Measurements from ENCODE around the gene VARS1. TPM values are rescaled to one million over a fixed set of nuclear protein-coding genes. Genes with fewer than 3 reads are reported as not detected.
A peak's percentile ranks its signal among the peaks of the same experiment; 100 is the strongest.

The VARS1 gene
- total and polyA plus RNA-seq, 2 of the 4 experiments (the other 2 are of a cell fraction) = 41.2 to 42.0 TPM

- TF ChIP-seq POLR2A (IDR thresholded peaks at IDR 0.05; ENCODE audit: low read depth, low read length) (peak; percentile 99), RCOR1 (IDR thresholded peaks at IDR 0.05; ENCODE audit: insufficient replicate concordance, low read length) (no peak), MAZ (IDR thresholded peaks at IDR 0.05; ENCODE audit: borderline replicate concordance, low read depth, low read length) (0 out of 2 replicates have a peak, but pooled peaks have one; percentile 58)
These were observed 31.9 kb upstream of the VARS1 start, which contains the start of gene HSPA1B (continued) for GRCh38 chr6:31827286-31828079.

DNA sequence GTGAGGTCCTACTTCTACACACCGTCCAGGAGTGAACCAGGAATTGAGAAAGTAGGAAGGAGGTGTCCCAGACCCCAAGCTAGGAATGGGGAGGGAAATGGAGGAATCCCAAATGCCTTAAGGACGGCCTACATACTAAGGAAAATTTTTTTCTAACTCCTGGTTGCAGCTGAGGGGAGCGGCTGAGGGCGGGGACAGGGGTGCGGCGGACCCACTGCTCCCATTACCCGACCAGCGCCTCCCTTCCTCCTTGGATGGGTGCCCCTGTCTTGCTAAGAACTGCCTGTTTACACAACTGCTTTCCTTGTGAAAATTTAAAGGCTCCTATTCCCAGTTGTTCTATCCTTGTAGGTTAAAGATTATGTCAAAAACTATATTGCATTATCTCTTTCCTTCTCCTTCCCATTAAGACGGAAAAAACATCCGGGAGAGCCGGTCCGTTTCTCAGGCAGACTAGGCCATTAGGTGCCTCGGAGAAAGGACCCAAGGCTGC is 31.3 kb upstream of the VARS1 start:
- peak overlapping the region; percentile 90 for H3K9ac ChIP-seq (ENCODE audit: low read depth, low read length)
- ChIA-PET CTCF (interaction anchor here (1.3 kb wide), 1 partner anchor 31 kb away, joined by 4 read pairs; the partner anchor contains the start of gene VARS1), POLR2A (ENCODE audit: unreplicated experiment) (interaction anchor here (0.5 to 1.5 kb wide), 7 partner anchors 12 to 120 kb away, joined by 3 to 10 read pairs (median 4); partner anchors contain the start of genes HSPA1A, HSPA1L, LSM2 and LY6G6F)
- peak overlapping the region; percentile 97 for H3K4ac ChIP-seq (ENCODE audit: low read depth, low read length)
- TF ChIP-seq RFX5 (IDR thresholded peaks at IDR 0.05; ENCODE audit: low read depth, low read length) (no peak), RCOR1 (IDR thresholded peaks at IDR 0.05; ENCODE audit: insufficient replicate concordance, low read length) (no peak), MAFK (IDR thresholded peaks at IDR 0.05; ENCODE audit: low read depth, low read length) (no peak), CTCF (conservative IDR thresholded peaks at IDR 0.05; ENCODE audit: low read depth, low read length) (no peak)
- peak overlapping the region; percentile 96 for H3K14ac ChIP-seq (replicated peaks; ENCODE audit: low read depth, low read length)
- no peaks in the 10 kb centered on the region for H3K9me3 ChIP-seq (ENCODE audit: control insufficient read depth, insufficient read depth, low read length)
- DNase-seq (no peak), ATAC-seq (ENCODE audit: low read depth) (peak; percentile 55)
- H4K20me1 ChIP-seq (ENCODE audit: insufficient read depth, low read length) = peaks cover 9% of the 10 kb centered on the region
- H3K79me1 ChIP-seq (ENCODE audit: low read depth in 1 of 2, low read length in 2 of 2) = peaks cover 9 to 30% of the 10 kb centered on the region in 2 experiments; a peak in 3 of 4 replicates
- H2BK120ac ChIP-seq (ENCODE audit: low read depth, low read length) = peak overlapping the region; percentile 71
- H3K27me3 ChIP-seq (ENCODE audit: control insufficient read depth, insufficient read depth, low read length) = no peaks in the 10 kb centered on the region
- peak overlapping the region; percentile 38; the same call in 1 of the 2 replicates for H2AK5ac ChIP-seq (ENCODE audit: low read depth, low read length)
- WGBS, 2 experiments (ENCODE audit: extremely low coverage in 2 of 2, insufficient read length in 1 of 2) = 0% methylated on average over 4 of the region's 13 CpGs; no CpG with 5 or more reads in 1 of the 2 experiments
- peak overlapping the region; percentile 93 for H3K27ac ChIP-seq (ENCODE audit: insufficient read depth, low read length)
- peak overlapping the region; percentile 64; the same call in 2 of the 3 replicates for H2BK15ac ChIP-seq (ENCODE audit: low read depth, low read length)
- H4K91ac ChIP-seq (ENCODE audit: insufficient read depth, low read depth, low read length) = peak overlapping the region; percentile 92
- dilution Hi-C loops (cut with HindIII; ENCODE audit: low sequenced_read_pairs, unreplicated experiment) = no loop called here
- peak overlapping the region; percentile 5; the same call in 1 of the 2 replicates for H2BK20ac ChIP-seq (ENCODE audit: low read depth, low read length)
- no TSS peak for BruUV-seq (replicated peaks)
- H3K4me1 ChIP-seq (ENCODE audit: control insufficient read depth, insufficient read depth, low read length) = peaks cover 9% of the 10 kb centered on the region
- H2BK5ac ChIP-seq (ENCODE audit: low read depth, low read length, poor library complexity, severe bottlenecking) = peak overlapping the region; percentile 85
- in situ Hi-C loops (cut with MboI; ENCODE audit: low sequenced_read_pairs) = no loop called here
- peak overlapping the region; percentile 88 for H2AK9ac ChIP-seq (replicated peaks; ENCODE audit: low read depth, low read length, poor library complexity)
- peak overlapping the region; percentile 91 for H3K23ac ChIP-seq (ENCODE audit: low read depth, low read length)
- intact Hi-C loops (cut with micrococcal nuclease) = loop anchor here (1.0 to 5.0 kb wide), 2 partner anchors 32 to 280 kb away; partner anchors contain the start of genes ATP6V1G2, NFKBIL1 and VARS1
- peak overlapping the region; percentile 45 for H3K4me3 ChIP-seq (ENCODE audit: insufficient read depth, low read depth, low read length)
- peak overlapping the region; percentile 83 for H3K4me2 ChIP-seq (ENCODE audit: low read depth, low read length)
- H4K8ac ChIP-seq (ENCODE audit: low read depth in 2 of 2, low read length in 2 of 2) = peak overlapping the region; percentile 97 to 98
- peak overlapping the region; percentile 88 for H2AFZ ChIP-seq (replicated peaks; ENCODE audit: low read length, poor library complexity)
- H3K18ac ChIP-seq (ENCODE audit: low read depth, low read length) = peak overlapping the region; percentile 82
- peak overlapping the region; percentile 85 for H3K56ac ChIP-seq (ENCODE audit: extremely low read depth, insufficient read depth, low read length)
- peaks cover 4% of the 10 kb centered on the region; the same call in 1 of the 2 replicates for H3K9me1 ChIP-seq (ENCODE audit: insufficient read depth, low read length)
- H3K36me3 ChIP-seq (ENCODE audit: control insufficient read depth, insufficient read depth, low read length) = no peaks in the 10 kb centered on the region
- peak overlapping the region; percentile 97 for H4K5ac ChIP-seq (ENCODE audit: low read depth, low read length)

All from IMR-90 (cell line).